ENCODE results near the gene GALNT14.

The GALNT14 gene

GRCh38 chr2:30978044-30978443 is 160.2 kb downstream of the GALNT14 start:
- Histone ChIP-seq H3F3A (ENCODE audit: low read depth) (no peaks in the 10 kb centered on the region), H3K9ac (ENCODE audit: low read depth, low read length, poor library complexity, severe bottlenecking) (no peak overlapping the region), H3K4me3 (ENCODE audit: low read length, poor library complexity, severe bottlenecking) (no peak overlapping the region), H3K4me1 (ENCODE audit: insufficient read depth, low read length, poor library complexity, severe bottlenecking) (no peaks in the 10 kb centered on the region), H3K27me3 (ENCODE audit: insufficient read depth, low read length, poor library complexity, severe bottlenecking) (no peaks in the 10 kb centered on the region), H3K79me2 (ENCODE audit: insufficient read depth, low read length) (no peaks in the 10 kb centered on the region), H3K4me2 (ENCODE audit: low read depth, low read length, poor library complexity, severe bottlenecking) (no peak overlapping the region), H2AFZ (ENCODE audit: low read length) (no peak overlapping the region), H3K36me3 (ENCODE audit: insufficient read depth, low read length) (no peaks in the 10 kb centered on the region), H4K20me1 (ENCODE audit: insufficient read depth, low read length, poor library complexity, severe bottlenecking) (no peaks in the 10 kb centered on the region), H3K9me2 (replicated peaks; ENCODE audit: low read depth, low read length) (no peaks in the 10 kb centered on the region), H3K9me3 (ENCODE audit: insufficient read depth, low read depth, low read length) (no peaks in the 10 kb centered on the region)
- TF ChIP-seq EZH2phosphoT487 (IDR thresholded peaks at IDR 0.05; ENCODE audit: borderline replicate concordance) = no peak
- TF ChIP-seq, protein P1, sequence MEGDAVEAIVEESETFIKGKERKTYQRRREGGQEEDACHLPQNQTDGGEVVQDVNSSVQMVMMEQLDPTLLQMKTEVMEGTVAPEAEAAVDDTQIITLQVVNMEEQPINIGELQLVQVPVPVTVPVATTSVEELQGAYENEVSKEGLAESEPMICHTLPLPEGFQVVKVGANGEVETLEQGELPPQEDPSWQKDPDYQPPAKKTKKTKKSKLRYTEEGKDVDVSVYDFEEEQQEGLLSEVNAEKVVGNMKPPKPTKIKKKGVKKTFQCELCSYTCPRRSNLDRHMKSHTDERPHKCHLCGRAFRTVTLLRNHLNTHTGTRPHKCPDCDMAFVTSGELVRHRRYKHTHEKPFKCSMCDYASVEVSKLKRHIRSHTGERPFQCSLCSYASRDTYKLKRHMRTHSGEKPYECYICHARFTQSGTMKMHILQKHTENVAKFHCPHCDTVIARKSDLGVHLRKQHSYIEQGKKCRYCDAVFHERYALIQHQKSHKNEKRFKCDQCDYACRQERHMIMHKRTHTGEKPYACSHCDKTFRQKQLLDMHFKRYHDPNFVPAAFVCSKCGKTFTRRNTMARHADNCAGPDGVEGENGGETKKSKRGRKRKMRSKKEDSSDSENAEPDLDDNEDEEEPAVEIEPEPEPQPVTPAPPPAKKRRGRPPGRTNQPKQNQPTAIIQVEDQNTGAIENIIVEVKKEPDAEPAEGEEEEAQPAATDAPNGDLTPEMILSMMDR (conservative IDR thresholded peaks at IDR 0.05; ENCODE audit: low read length) = no peak

DNA sequence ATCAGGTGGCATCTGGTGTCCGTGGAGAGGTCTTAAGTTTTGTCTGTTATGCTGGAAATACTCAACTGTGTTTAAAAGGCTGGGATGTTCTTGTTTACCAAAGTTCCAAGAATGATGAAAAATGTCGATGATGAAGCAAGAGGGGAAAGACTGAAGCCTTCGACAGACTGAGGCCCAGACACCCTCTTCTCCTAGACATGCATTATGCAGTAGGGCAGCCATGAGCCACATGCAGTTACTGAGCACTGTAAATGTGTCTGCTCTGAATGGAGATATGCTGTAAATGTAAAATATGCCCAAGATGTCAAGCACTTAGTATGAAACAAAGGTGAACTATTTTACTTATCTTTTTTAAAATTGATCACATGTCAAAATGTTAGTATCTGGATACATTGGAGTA is 163.1 kb downstream of the GALNT14 start:
- H3F3A ChIP-seq (ENCODE audit: low read depth) = no peaks in the 10 kb centered on the region
- H3K4me2 ChIP-seq (ENCODE audit: low read depth, low read length, poor library complexity, severe bottlenecking) = no peak overlapping the region
- H3K79me2 ChIP-seq (ENCODE audit: insufficient read depth, low read length) = no peaks in the 10 kb centered on the region
- no peaks in the 10 kb centered on the region for H3K36me3 ChIP-seq (ENCODE audit: insufficient read depth, low read length)
- no peaks in the 10 kb centered on the region for H3K4me1 ChIP-seq (ENCODE audit: insufficient read depth, low read length, poor library complexity, severe bottlenecking)
- H2AFZ ChIP-seq (ENCODE audit: low read length) = no peak overlapping the region
- H3K27me3 ChIP-seq (ENCODE audit: insufficient read depth, low read length, poor library complexity, severe bottlenecking) = no peaks in the 10 kb centered on the region
- H3K4me3 ChIP-seq (ENCODE audit: low read length, poor library complexity, severe bottlenecking) = no peak overlapping the region
- no peak overlapping the region for H3K9ac ChIP-seq (ENCODE audit: low read depth, low read length, poor library complexity, severe bottlenecking)
- no peaks in the 10 kb centered on the region for H3K9me3 ChIP-seq (ENCODE audit: insufficient read depth, low read depth, low read length)
- no peaks in the 10 kb centered on the region for H3K9me2 ChIP-seq (replicated peaks; ENCODE audit: low read depth, low read length)
- H4K20me1 ChIP-seq (ENCODE audit: insufficient read depth, low read length, poor library complexity, severe bottlenecking) = no peaks in the 10 kb centered on the region
- no peak for TF ChIP-seq EZH2phosphoT487 (IDR thresholded peaks at IDR 0.05; ENCODE audit: borderline replicate concordance)
- TF ChIP-seq, protein P1 (conservative IDR thresholded peaks at IDR 0.05; ENCODE audit: low read length) = no peak

- Histone ChIP-seq H4K20me1 (ENCODE audit: insufficient read depth, low read length, poor library complexity, severe bottlenecking) (no peaks in the 10 kb centered on the region), H2AFZ (ENCODE audit: low read length) (no peak overlapping the region), H3K4me2 (ENCODE audit: low read depth, low read length, poor library complexity, severe bottlenecking) (no peak overlapping the region), H3K9me3 (ENCODE audit: insufficient read depth, low read depth, low read length) (no peaks in the 10 kb centered on the region), H3K27me3 (ENCODE audit: insufficient read depth, low read length, poor library complexity, severe bottlenecking) (no peaks in the 10 kb centered on the region), H3K4me1 (ENCODE audit: insufficient read depth, low read length, poor library complexity, severe bottlenecking) (no peaks in the 10 kb centered on the region), H3F3A (ENCODE audit: low read depth) (no peaks in the 10 kb centered on the region), H3K36me3 (ENCODE audit: insufficient read depth, low read length) (no peaks in the 10 kb centered on the region), H3K9ac (ENCODE audit: low read depth, low read length, poor library complexity, severe bottlenecking) (no peak overlapping the region), H3K79me2 (ENCODE audit: insufficient read depth, low read length) (no peaks in the 10 kb centered on the region), H3K9me2 (replicated peaks; ENCODE audit: low read depth, low read length) (no peaks in the 10 kb centered on the region), H3K4me3 (ENCODE audit: low read length, poor library complexity, severe bottlenecking) (no peak overlapping the region)
- TF ChIP-seq EZH2phosphoT487 (IDR thresholded peaks at IDR 0.05; ENCODE audit: borderline replicate concordance) = no peak
- TF ChIP-seq, protein P1 (conservative IDR thresholded peaks at IDR 0.05; ENCODE audit: low read length) = no peak
Observed at GRCh38 chr2:30974554-30974953, 163.7 kb downstream of the GALNT14 start.
